HCT116 (cell line): Measurements from ENCODE around the gene ZNF91.

ENCODE experiments used
- CEBPB ChIP-seq: IDR thresholded peaks from 2 replicates; pipeline ENCODE4 v1.6.1; 2012; ENCODE audit warnings: low read depth
- CTCF ChIP-seq, 3 experiments: fragments of 200-600 bp in 1 of 3; sonication (generic) in 1 of 3; IDR thresholded peaks in 2 of 3; conservative IDR thresholded peaks in 1 of 3; 2 replicates each; pipeline ENCODE4 v1.5.1; 2012 to 2017; ENCODE audit warnings: low read depth in 2 of 3, low read length in 2 of 3, antibody characterized with exemption in 1 of 3, borderline replicate concordance in 1 of 3, control low read depth in 1 of 3, mild to moderate bottlenecking in 1 of 3, mixed read lengths in 1 of 3, mixed run types in 1 of 3, moderate library complexity in 1 of 3; ENCODE audit not compliant: insufficient read depth in 1 of 3
- EZH2 ChIP-seq: fragments of 200-600 bp; sonication (generic); IDR thresholded peaks from 2 replicates; pipeline ENCODE4 v1.6.1; 2017; ENCODE audit warnings: antibody characterized with exemption, mixed run types
- EZH2phosphoT487 ChIP-seq: fragments of 200-600 bp; IDR thresholded peaks from 2 replicates; pipeline ENCODE4 v1.6.1; 2018; ENCODE audit warnings: antibody characterized with exemption, borderline replicate concordance
- MAX ChIP-seq: IDR thresholded peaks from 2 replicates; pipeline ENCODE4 v1.6.1; 2012
- POLR2A ChIP-seq: IDR thresholded peaks from 2 replicates; pipeline ENCODE4 v1.7.0; 2011; ENCODE audit warnings: borderline replicate concordance; ENCODE audit not compliant: insufficient read depth, insufficient read length; ENCODE audit errors: extremely low read depth
- POLR2AphosphoS5 ChIP-seq: IDR thresholded peaks from 2 replicates; pipeline ENCODE4 v1.6.1; 2011; ENCODE audit warnings: mild to moderate bottlenecking, low read depth, low read length, moderate library complexity
- RAD21 ChIP-seq: IDR thresholded peaks from 2 replicates; pipeline ENCODE4 v1.6.1; 2012; ENCODE audit warnings: low read depth, mild to moderate bottlenecking
- REST ChIP-seq: IDR thresholded peaks from 2 replicates; pipeline ENCODE4 v1.6.1; 2012; ENCODE audit warnings: low read depth
- TCF7L2 ChIP-seq: IDR thresholded peaks from 2 replicates; pipeline ENCODE4 v1.7.0; 2011; ENCODE audit warnings: borderline replicate concordance, inconsistent platforms; ENCODE audit not compliant: insufficient read depth, insufficient read length; ENCODE audit errors: extremely low read depth
- YY1 ChIP-seq: IDR thresholded peaks from 2 replicates; pipeline ENCODE4 v1.6.1; 2011; ENCODE audit warnings: low read length, low read depth, moderate library complexity, mild to moderate bottlenecking; ENCODE audit not compliant: insufficient replicate concordance; ENCODE audit errors: extremely low read depth

GRCh38 chr19:23294141-23294540 lies 101.1 kb downstream of the ZNF91 start:
- no peak for TF ChIP-seq CTCF (IDR thresholded peaks at IDR 0.05 in 2 of 3, conservative IDR thresholded peaks at IDR 0.05 in 1 of 3; ENCODE audit: borderline replicate concordance in 1 of 3, insufficient read depth in 1 of 3, low read depth in 2 of 3, low read length in 2 of 3)
- no peak for TF ChIP-seq POLR2A
- no peak for TF ChIP-seq POLR2AphosphoS5
- no peak for TF ChIP-seq TCF7L2
- no peak for TF ChIP-seq EZH2phosphoT487
- no peak for TF ChIP-seq YY1
- TF ChIP-seq MAX: no peak
- no peak for TF ChIP-seq EZH2
- TF ChIP-seq CEBPB: no peak
- no peak for TF ChIP-seq RAD21
- TF ChIP-seq REST: no peak
